Duodenal mucosa (tissue), 2 donors: Measurements from ENCODE around the gene CERCAM.

Experiments
- H3K27ac ChIP-seq: one replicate; pipeline ENCODE4 v1.7.0; 2013; ENCODE audit warnings: low read depth, low read length
- H3K27me3 ChIP-seq, 2 donors: one replicate each; pipeline ENCODE4 v1.7.0; 2013; ENCODE audit warnings: low read length in 2 of 2, control low read depth in 1 of 2; ENCODE audit not compliant: insufficient read depth in 2 of 2, control insufficient read depth in 1 of 2
- H3K36me3 ChIP-seq, 2 donors: one replicate each; pipeline ENCODE4 v1.7.0; 2013; ENCODE audit warnings: low read length in 2 of 2, control low read depth in 1 of 2; ENCODE audit not compliant: insufficient read depth in 2 of 2, control insufficient read depth in 1 of 2
- H3K4me1 ChIP-seq, 2 donors: one replicate each; pipeline ENCODE4 v1.7.0; 2013; ENCODE audit warnings: low read length in 2 of 2, control low read depth in 1 of 2; ENCODE audit not compliant: insufficient read depth in 2 of 2, control insufficient read depth in 1 of 2
- H3K4me3 ChIP-seq, 2 donors: one replicate each; pipeline ENCODE4 v1.7.0; 2013; ENCODE audit warnings: low read length in 2 of 2, low read depth in 1 of 2
- H3K9ac ChIP-seq, 2 donors: one replicate each; pipeline ENCODE4 v1.7.0; 2013; ENCODE audit warnings: low read length in 2 of 2, low read depth in 1 of 2
- H3K9me3 ChIP-seq, 2 donors: one replicate each; pipeline ENCODE4 v1.7.0; 2013; ENCODE audit warnings: low read length in 2 of 2, control low read depth in 1 of 2; ENCODE audit not compliant: control insufficient read depth in 1 of 2

The CERCAM gene

GRCh38 chr9:128384801-128385495 lies 35.7 kb upstream of the CERCAM start:
- no peak overlapping the region for H3K9ac ChIP-seq

GRCh38 chr9:128385496-128386460 lies 34.9 kb upstream of the CERCAM start:
- no peaks in the 10 kb centered on the region for H3K4me1 ChIP-seq
- H3K4me3 ChIP-seq = no peak overlapping the region
- H3K36me3 ChIP-seq = peaks cover 43 to 81% of the 10 kb centered on the region in 2 donors
- no peak overlapping the region for H3K9ac ChIP-seq
- H3K27ac ChIP-seq = no peak overlapping the region
- H3K9me3 ChIP-seq = no peaks in the 10 kb centered on the region
- no peaks in the 10 kb centered on the region for H3K27me3 ChIP-seq

More at GRCh38 chr9:128384801-128385495, 35.7 kb upstream of the CERCAM start:
- peaks cover 38 to 78% of the 10 kb centered on the region in 2 donors for H3K36me3 ChIP-seq
- no peak overlapping the region for H3K4me3 ChIP-seq
- H3K4me1 ChIP-seq = no peaks in the 10 kb centered on the region
- no peaks in the 10 kb centered on the region for H3K27me3 ChIP-seq
- H3K9me3 ChIP-seq = no peaks in the 10 kb centered on the region
- no peak overlapping the region for H3K27ac ChIP-seq

DNA sequence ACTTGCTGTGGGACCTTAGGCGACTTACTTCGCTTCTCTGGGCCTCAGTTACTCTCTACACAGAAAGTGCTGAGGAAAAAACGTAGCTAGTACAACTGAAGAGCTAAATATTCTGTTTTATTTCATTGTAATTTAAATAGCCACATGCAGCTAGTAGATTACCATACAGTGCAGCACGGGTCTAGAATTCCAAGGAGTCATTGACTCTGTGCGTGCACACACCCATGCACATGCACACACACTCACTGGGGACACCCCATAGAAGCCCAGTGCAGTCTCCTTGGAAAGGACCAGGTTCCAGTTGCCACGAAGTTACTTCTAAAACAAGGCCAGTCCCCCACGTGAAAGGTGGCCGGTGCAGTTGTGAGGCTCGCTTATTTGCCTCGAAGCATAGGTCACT lies 32.5 kb upstream of the CERCAM start:
- Histone ChIP-seq H3K9me3 (no peaks in the 10 kb centered on the region), H3K9ac (no peak overlapping the region), H3K4me1 (no peaks in the 10 kb centered on the region), H3K4me3 (no peak overlapping the region), H3K36me3 (peaks cover 43 to 83% of the 10 kb centered on the region in 2 donors), H3K27me3 (no peaks in the 10 kb centered on the region), H3K27ac (no peak overlapping the region)

GRCh38 chr9:128389395-128390149 lies 31.1 kb upstream of the CERCAM start:
- Histone ChIP-seq H3K4me1 (no peaks in the 10 kb centered on the region), H3K4me3 (no peak overlapping the region), H3K9ac (no peak overlapping the region), H3K36me3 (peaks cover 39 to 72% of the 10 kb centered on the region in 2 donors), H3K9me3 (no peaks in the 10 kb centered on the region), H3K27me3 (no peaks in the 10 kb centered on the region), H3K27ac (no peak overlapping the region)

GRCh38 chr9:128390150-128390812 lies 30.4 kb upstream of the CERCAM start:
- Histone ChIP-seq H3K27ac (no peak overlapping the region), H3K4me1 (no peaks in the 10 kb centered on the region), H3K9me3 (no peaks in the 10 kb centered on the region), H3K27me3 (no peaks in the 10 kb centered on the region), H3K9ac (no peak overlapping the region), H3K4me3 (no peak overlapping the region), H3K36me3 (peaks cover 39 to 65% of the 10 kb centered on the region in 2 donors)

GRCh38 chr9:128390813-128391711 lies 29.6 kb upstream of the CERCAM start:
- H3K27ac ChIP-seq = no peak overlapping the region
- H3K27me3 ChIP-seq = no peaks in the 10 kb centered on the region
- no peaks in the 10 kb centered on the region for H3K9me3 ChIP-seq
- H3K4me3 ChIP-seq = no peak overlapping the region
- H3K4me1 ChIP-seq = no peaks in the 10 kb centered on the region
- peaks cover 37 to 60% of the 10 kb centered on the region in 2 donors for H3K36me3 ChIP-seq
- H3K9ac ChIP-seq = no peak overlapping the region

DNA sequence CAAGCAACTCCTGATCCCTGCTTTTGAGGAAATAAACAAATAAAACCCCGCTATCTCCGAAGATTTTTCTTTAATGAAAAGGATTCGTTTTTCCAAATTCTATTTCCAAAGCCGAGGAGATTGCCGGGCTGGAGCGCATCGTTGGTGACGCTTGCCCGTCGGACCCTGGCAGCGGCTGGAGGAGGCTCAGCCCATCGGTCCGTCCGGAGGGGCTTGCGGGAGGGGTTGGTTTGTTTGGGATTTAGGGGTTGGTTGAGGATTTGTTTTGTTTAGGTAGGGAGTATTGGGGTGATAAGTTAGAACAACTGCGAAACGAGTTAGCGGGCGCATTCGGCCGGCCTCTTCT lies 28.7 kb upstream of the CERCAM start:
- Histone ChIP-seq H3K4me1 (peaks cover 0 to 2% of the 10 kb centered on the region in 2 donors), H3K27me3 (peaks cover 2% of the 10 kb centered on the region in 2 donors), H3K36me3 (peaks cover 32 to 51% of the 10 kb centered on the region in 2 donors), H3K4me3 (no peak overlapping the region), H3K9ac (no peak overlapping the region), H3K9me3 (no peaks in the 10 kb centered on the region), H3K27ac (no peak overlapping the region)

GRCh38 chr9:128392302-128393144 lies 28.1 kb upstream of the CERCAM start:
- no peak overlapping the region for H3K27ac ChIP-seq
- no peaks in the 10 kb centered on the region for H3K9me3 ChIP-seq
- no peak overlapping the region for H3K9ac ChIP-seq
- peaks cover 0 to 3% of the 10 kb centered on the region in 2 donors for H3K4me1 ChIP-seq
- H3K27me3 ChIP-seq = peaks cover 6 to 8% of the 10 kb centered on the region in 2 donors
- H3K36me3 ChIP-seq = peaks cover 27 to 46% of the 10 kb centered on the region in 2 donors
- no peak overlapping the region for H3K4me3 ChIP-seq
